Stimulated activated CD4-positive, alpha-beta T cell treated with anti-CD3 and anti-CD28 coated beads, TNF-alpha, amount 100 ng/mL, for 1 hour (primary cell): ENCODE results near the gene MT2A.
"Not testable (repeated sequence)": the region's sequence is repeated elsewhere in the genome, so short reads cannot be mapped to it uniquely, and the experiment has no call there.

Experiments used
- DNase-seq, 3 donors: peaks; one replicate each; pipeline ENCODE4 v3.0.0-alpha.2; 2020; ENCODE audit warnings: low read depth in 3 of 3, low spot score in 1 of 3

MT2A gene

GRCh38 chr16:56620339-56620897 lies 12.0 kb downstream of the MT2A start:
- no peak for DNase-seq

GRCh38 chr16:56621665-56622445 lies 13.5 kb downstream of the MT2A start:
- not testable (repeated sequence) for DNase-seq

GRCh38 chr16:56623184-56623583 lies 14.8 kb downstream of the MT2A start:
- not testable (repeated sequence) for DNase-seq

- DNase-seq: no peak
Measured at GRCh38 chr16:56623637-56624036, 15.3 kb downstream of the MT2A start.

GRCh38 chr16:56625140-56625942 lies 17.0 kb downstream of the MT2A start, which contains the start of gene MT1E:
Gene MT1E, plus strand, starts transcription at chr16:56625781. Its CDS starts 71 bp downstream, at chr16:56625852.
- DNase-seq: peak in 1 of 3 donors; percentile 59

- no peak for DNase-seq
Measured at GRCh38 chr16:56625943-56626654, 17.7 kb downstream of the MT2A start.

- no peak for DNase-seq
Measured at GRCh38 chr16:56626685-56627084, 18.3 kb downstream of the MT2A start.

- DNase-seq: no peak
Measured at GRCh38 chr16:56628486-56629350, 20.3 kb downstream of the MT2A start.

GRCh38 chr16:56629531-56629930 lies 21.1 kb downstream of the MT2A start:
- no peak for DNase-seq

- no peak for DNase-seq
Measured at GRCh38 chr16:56630134-56630533, 21.8 kb downstream of the MT2A start.

- no peak for DNase-seq
Measured at GRCh38 chr16:56631197-56631596, 22.8 kb downstream of the MT2A start.

GRCh38 chr16:56631832-56632155 lies 23.4 kb downstream of the MT2A start:
- DNase-seq: no peak

GRCh38 chr16:56632156-56632847 lies 23.9 kb downstream of the MT2A start, which contains the start of gene MT1M:
Gene MT1M, plus strand, starts transcription at chr16:56632659. Its CDS starts 73 bp downstream, at chr16:56632732.
- no peak for DNase-seq

- DNase-seq: no peak
Measured at GRCh38 chr16:56632848-56633365, 24.5 kb downstream of the MT2A start.

GRCh38 chr16:56633535-56633934 lies 25.2 kb downstream of the MT2A start:
- DNase-seq: no peak

GRCh38 chr16:56634715-56635440 lies 26.5 kb downstream of the MT2A start:
- DNase-seq: no peak

GRCh38 chr16:56635441-56635967 lies 27.1 kb downstream of the MT2A start:
- DNase-seq: no peak

GRCh38 chr16:56636616-56637413 lies 28.4 kb downstream of the MT2A start:
- DNase-seq: no peak
